Hematopoietic multipotent progenitor cell treated with erythropoietin and hydrocortisone succinate and interleukin-3 and kit ligand, for 8 days (in vitro differentiated cells): Measurements from ENCODE around the gene IST1.

Experiments used
- DNase-seq: peaks from one replicate; pipeline ENCODE4 v3.0.0-alpha.2; 2015

The IST1 gene

DNA sequence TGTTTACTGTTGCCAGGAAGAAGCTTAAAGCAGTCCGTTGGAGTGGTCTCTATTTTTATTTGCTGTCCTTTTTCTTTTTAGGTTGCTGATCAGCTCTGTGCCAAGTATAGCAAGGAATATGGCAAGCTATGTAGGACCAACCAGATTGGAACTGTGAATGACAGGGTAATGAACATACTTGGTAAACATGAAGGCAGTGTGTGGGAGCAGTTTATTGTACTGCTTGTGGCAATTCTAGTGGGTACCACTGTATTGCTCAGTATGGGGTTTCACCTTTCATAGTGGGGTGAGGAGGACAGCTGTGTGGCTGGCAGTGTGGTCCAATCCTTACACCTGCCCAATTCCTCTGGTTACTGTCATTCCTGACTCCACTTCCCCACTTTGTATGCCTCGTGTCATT is 25.3 kb downstream of the IST1 start:
- no peak for DNase-seq

DNA sequence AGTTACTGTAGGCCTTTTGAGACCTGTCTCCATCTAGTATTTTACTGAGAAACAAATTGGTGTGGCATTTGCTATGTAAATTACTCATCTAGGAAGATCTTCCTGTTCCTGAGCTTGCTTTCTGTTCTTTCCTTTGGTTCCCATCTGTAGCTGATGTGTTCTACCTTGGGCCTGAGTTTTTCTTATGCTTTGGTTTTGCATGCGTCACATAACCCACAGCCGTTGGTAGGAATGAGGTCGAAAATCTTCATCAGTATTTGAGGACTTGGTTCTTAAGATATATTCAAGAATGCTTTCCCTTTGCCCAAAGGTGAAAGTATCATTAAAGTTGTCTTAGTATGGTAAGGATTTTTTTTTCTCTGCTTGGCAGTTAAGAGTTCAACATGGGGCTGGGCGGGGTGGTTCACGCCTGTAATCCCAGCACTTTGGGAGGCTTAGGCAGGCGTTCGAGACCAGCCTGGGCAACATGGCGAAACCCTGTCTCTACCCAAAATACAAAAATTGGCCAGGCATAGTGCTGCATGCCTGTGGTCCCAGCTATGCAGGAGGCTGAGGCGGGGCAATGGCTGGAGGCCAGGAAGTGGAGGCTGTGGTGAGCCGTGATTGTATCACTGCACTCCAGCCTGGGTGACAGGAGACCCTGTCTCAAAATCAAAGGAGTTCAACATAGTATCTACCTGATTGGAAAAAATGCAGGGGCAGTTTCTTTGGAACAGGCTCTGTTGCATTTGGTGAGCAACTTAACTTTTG is 28.8 kb downstream of the IST1 start:
- no peak for DNase-seq

DNA sequence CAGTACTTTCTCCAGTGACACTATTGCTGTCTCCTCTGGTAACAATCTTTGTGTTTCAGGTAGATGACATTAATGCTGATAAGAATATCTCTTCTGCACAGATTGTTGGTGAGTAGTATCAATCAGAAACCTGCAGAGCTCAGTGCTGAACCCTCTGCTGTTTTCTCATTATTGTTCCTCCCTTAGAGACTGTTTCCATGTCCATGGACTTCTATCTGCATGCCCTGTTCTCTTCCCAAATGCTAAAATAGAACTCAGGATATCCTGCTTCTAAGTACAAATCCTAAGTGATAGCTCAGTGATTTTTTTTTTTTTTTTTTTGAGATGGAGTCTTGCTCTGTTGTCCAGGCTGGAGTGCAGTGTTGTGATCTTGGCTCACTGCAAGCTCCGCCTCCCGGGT is 29.4 kb downstream of the IST1 start:
- DNase-seq: no peak

DNA sequence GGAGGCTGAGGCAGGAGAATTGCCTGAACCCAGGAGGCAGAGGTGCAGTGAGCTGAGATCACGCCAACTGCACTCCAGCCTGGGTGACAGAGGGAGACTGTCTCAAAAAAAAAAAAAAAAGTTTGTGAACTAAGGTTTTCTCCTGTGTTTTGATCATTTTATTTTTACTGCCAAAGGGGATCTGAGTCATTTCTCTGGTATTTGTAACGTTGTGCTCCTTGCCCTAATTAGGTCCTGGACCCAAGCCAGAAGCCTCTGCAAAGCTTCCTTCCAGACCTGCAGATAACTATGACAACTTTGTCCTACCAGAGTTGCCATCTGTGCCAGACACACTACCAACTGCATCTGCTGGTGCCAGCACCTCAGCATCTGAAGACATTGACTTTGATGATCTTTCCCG is 32.1 kb downstream of the IST1 start:
- DNase-seq: peak; percentile 53

DNA sequence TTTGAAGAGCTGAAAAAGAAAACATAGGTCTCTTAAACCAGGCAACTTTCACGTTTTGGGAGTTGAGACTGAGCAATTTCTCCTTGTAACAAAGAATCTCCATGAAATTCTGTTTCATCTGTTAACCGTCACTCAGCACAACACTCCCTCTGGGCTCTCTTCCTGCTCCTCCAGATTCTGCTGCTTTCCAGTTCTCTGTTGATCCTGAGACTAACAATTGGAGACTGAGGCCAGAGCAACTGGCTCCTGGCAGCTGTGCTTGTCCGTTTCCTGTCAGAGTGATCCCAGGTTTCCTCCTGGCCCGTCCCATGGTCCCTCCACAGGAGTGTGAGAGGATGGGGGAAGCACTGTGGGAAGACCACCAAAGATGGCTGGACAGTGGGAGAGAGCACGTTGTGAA is 32.5 kb downstream of the IST1 start:
- no peak for DNase-seq

DNA sequence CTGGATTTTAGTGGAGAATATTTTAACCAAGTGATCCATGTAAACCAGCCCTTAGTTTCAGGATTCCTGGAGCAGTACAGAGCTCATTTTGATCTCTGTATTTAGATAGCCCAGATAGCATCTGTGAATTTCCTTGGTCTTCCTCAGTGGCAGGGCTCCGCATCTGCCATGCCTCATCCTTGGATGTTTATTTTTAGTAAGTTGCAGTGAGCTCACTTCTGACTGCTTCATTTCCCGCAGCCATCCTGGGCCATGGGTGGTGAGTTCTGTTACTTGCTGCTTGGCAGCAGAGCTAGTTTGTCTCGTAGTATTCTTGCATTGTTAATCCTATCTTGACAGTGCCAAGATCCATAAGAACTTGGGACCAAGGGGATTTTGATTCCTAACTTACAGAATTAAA is 33.7 kb downstream of the IST1 start:
- DNase-seq: no peak

DNA sequence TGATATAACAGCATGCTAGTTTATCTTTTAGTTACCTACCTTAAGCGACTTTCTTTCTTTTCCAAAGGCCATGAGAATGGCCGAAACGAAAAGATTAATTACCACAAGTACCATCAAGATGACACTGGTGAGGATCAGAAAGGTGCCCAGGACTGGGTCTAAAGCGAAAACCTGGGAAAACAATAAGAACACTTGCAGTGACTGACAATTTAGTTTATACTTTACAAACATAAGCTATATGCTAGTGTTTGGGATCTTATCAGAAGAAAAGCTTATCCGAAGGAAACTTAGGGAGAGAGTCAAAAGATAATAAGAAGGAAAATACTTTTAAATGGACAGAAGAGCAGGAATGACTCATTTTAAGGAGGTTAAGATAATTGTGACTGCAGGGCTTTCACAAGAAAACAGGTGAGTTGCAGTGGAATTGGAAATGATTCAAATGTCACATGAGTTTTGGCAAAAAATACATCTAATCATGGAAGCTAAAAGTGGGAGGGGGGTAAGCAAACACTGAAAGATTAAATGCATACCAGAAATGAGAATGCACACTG is 34.8 kb downstream of the IST1 start:
- DNase-seq: no peak

DNA sequence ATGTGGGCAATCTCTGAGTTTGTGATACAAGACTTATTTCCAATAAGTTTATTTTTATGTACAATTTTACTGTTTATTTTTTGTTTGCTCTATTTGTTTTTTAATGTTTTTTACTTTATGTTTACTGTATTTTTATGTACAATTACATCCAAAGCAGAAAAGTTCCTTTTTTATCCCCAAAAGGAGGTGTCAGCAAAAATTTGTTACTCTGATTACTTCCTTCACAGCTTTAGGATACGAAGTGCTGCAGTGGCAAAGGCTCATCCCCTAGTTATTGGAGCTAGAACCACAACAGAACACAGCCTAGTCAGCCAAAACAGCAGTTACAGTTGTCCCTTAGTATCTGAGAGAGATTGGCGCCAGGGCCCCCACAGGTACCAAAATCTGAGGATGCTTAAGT is 35.7 kb downstream of the IST1 start:
- no peak for DNase-seq

DNA sequence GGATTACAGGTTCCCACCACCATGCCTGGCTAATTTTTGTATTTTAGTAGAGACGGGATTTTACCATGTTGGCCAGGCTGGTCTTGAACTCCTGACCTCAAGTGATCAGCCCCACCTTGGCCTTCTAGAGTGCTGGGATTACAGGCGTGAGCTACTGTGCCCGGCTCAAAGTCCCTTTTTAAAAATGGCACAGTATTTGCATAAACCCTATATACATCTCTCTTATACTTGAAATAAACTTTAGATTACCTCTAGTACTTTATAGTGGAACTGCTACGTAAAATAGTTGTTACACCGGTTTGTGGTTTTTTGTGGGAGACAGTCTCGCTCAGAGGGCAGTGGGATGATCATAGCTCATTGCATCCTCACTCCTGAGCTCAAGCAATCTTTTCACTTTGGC is 36.3 kb downstream of the IST1 start:
- DNase-seq: no peak

DNA sequence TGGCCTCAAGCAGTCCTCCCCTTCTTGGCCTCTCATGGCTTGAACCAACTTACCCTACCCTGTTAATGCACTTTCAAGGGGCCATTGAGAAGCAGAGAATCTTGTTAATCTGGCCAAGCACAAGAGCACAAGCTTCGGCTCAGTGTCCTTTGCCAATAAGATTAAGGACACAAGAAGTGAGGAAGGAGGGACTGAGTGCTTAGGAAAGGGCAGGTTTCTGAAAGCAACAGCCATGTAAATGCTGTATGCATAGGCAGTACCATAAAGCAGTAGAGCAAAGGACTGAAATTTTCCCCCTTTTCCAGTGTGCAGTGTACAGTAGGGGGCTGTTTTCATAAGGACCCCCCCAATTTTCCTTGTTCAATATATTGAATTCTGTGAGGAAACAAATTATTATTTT is 37.7 kb downstream of the IST1 start:
- DNase-seq: no peak

DNA sequence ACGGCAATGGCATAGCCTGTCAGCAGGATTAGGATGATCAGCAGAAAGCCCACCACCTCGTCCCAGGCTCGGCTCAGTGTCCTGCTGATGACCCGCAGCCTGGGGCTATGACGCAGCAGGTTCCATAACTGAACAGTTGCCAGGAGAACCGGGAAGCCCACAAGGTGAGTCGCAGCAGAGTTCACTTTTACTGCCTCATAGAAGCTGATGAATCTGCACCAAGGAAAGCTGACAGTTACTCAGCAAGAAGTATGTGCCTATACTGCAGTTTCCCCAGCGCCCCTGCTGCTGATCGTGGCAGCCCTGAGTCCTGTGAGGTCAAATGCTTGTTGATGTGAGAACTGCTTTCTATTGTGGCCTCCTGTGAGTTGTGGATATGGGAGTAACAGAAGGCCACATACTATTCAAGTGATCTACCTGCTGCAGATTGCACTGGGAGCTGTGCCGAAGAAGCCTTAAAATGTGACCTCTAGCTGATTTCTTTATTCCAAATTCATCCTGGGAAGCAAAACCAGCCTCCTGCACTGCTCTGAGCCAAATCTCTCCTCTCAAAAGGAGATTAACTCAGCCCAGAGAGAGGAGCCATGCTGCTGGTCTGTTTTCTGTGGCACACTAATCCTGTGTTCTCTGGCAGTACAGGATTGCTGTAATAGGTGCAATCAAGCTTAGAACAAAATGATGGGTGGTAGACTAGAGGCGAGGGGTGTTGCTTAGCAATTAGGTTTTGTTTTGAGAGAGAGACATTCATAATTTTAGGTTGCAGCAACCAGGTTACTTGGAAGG is 38.8 kb downstream of the IST1 start:
- no peak for DNase-seq

DNA sequence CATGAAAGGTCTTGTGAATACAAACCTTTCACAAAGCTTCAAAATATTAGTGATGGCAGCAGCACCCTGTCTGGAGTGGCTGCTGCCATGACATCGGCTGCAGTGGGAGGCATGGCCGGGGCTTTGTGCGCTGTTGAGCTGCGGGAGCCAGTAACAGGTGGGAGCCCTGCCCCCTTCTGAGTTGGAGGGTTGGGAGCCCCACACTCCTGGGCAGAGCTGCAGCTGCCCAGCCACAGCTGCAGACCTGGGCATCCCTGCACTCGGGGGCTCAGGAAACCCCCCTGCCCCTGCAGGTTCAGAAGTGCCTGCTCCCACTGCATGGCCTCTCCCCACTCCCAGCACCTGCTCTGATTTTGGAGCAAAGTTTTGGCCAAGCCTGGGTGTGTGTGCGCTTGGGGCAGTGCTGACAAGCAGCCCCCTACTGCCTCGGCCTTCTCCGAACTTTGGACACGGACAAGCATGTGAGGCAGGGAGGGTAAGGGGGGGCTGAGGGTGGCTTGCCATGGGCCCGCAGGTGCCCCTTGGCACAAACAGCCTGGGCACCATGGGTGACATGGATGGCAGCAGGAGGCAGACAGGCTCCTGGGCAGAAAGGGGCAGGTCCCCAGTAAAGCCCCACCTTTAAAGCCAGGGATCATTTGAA is 42.7 kb downstream of the IST1 start:
- DNase-seq: no peak

DNA sequence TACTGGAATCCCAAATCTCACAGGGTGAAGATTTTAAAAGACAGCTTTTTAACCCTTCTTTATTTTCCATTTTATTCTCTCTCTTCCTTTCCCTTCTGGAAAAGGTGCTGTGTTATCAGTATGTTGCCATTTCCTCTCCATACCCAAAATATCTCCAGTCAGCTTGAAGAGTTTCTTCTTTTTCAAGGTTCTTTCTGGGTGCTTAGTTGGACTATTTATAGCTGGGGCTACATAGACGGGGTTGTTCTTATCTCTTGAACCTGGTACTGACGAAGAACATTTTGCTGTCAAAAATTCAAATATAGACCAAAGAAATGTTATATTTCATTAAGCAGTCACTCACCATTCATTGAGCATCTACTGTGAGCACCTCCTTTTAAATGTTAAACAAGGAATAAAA is 48.6 kb downstream of the IST1 start:
- no peak for DNase-seq

DNA sequence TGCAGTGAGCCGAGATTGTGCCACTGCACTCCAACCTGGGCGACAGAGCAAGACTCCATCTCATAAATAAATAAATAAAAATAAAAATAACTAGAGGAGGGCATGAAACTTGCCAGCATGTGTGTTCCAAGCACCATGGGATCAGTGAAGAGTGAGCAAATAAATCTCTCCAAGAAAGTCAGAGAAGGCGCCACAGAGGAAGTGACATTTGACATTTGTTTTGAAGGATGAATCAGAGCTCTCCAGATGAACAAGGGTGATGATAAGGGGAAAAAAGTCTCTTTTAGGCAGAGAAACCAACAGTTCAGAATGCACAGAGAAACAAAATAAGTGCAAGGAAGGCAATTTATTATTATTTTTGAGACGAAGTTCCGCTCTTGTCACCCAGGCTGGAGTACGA is 50.3 kb downstream of the IST1 start:
- no peak for DNase-seq

DNA sequence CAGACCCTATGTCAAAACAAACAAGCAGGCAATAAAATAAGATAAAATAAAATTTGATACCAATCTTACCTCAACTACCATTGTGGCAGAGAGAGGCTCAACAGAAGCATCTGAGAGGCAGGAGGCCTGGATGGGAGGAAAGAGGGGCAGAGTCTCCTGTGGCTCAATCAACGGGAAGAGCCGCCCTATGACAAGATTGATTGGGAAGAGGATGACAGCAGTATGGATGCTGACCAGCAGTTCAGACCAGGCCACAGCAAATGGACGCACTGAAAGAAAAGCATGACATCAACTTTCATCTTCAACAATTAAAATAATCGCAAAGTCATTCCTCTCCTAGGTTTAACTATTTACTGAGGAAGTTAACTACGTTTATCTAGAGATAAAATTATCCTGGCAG is 57.5 kb downstream of the IST1 start:
- no peak for DNase-seq

DNA sequence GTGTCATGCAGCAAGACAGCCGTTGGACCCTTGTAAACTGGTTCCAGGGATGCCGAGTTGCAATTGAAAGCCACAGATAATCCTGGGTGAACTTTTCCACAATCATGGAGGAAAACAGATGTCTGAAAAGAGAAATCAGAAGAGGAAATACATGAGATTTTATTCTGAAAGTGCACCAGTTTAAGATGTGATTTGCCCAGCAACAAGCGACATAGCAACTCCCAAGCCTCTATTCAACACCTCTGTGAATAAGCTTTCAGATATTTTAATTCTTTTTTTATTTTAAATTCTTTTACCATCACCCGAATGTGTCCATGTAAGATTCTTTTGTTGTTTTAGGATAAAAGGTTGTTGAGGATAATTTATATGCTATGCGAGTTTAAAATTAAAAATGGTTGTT is 58.8 kb downstream of the IST1 start:
- DNase-seq: no peak

DNA sequence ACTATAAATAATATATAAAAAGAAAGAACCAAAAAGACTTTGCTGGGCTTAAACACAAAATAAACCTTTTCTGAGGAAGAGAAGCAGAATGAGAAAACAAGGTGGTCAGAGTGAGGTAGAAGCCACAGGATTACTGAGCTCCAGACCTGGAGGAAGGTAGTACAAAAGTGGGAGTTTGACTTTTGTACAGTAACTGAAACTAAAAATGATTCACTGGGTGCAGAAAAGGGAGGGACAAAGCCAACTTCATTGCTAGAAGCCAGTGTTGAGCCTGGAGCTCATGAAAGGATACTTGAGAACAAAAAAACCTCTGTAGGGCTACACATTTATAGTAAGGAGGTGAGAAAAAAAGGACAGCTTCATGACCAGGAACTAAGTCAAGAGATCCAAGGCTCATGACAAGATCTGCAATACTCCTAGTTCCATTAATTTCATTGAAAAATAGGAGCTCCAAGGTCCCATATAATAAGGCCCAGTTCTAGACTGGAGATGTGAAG is 59.4 kb downstream of the IST1 start:
- DNase-seq: no peak

DNA sequence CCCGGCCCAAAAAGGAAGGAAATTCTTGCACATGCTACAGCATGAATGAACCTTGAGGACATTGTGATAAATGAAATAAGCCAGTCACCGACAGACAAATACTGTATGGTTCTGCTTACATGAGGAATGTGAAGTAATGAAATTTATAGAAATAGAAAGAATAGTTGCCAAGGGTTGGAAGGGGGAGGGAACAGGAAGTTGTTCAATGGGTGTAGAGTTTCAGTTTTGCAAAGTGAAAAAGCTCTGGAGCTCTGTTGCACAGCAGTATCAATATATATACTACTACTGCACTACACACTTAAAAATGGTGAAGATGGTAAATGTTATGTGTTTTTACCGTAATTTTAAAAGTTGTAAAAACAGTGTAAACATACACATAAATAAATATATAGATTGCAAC is 61.2 kb downstream of the IST1 start:
- no peak for DNase-seq

DNA sequence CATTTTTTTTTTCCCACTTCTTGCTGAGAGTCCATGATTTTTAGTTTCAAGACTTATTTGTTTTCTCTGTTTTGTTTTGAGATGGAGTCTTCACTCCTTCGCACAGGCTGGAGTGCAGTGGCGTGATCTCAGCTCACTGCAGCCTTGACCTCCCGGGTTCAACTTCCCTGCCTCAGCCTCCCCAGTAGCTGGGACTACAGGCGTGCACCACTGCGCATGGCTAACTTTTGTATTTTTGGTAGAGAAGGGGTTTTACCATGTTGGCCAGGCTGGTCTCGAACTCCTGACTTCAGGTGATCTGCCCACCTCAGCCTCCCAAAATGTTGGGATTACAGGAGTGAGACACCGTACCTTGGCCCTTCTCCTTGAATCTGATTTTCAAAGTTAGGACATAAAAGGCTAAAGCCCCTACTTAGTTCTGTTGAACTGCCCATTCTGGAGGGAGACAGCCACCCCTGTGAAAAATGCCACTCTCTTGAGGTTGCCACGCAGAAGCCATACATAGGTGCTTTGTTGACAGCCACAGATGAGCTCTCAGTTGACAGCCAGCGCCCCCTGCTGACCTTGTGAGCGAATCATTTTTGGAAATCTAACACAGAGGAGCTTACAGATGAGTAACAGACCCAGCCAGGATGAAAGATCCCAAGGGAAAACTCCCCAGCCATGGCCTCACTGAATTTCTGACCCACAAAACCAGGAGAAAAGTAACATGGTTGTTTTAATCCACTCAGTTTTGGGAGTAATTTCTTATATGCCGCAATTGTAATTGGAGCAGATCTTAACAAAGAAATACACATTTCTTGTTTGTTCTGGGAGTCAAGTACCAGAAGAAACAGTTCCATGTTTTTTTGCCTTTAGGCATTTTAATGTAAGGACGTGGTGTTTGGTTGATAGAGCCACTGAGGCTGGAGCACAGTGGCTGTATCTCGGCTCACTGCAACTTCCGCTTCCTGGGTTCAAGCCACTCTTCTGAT is 66.0 kb downstream of the IST1 start:
- DNase-seq: peak; percentile 86

DNA sequence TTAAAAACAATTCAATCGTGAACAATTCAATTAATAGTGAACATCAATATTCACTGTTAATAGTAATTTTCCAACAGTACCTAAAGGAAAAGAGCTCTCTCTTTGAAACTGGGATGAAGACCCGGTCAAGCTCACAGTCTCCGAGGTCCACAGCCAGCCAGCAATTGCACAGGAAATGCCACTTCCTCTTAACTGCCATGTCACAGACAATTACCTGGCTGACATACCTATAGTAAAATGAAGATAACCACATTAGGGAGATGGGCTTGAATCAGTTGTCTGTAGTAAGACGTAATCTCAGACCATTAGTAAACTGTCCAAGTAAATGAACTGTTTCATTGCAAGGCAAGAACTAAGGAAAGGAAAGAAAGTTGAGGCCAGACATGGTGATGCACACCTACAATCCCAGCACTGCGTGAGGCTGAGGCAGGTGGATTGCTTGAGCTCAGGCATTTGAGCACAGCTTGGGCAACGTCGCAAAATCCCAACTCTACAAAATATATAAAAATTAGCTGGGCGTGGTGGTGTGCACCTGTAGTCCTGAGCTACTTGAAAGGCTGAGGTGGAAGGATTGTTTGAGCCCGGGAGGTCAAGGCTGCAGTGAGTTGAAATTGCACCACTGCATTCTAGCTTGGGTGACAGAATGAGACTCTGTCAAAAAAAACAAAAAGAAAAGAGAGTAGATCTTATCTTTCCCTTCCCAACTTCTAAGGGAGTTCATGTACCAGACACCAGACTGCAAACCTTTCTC is 68.0 kb downstream of the IST1 start:
- DNase-seq: no peak

DNA sequence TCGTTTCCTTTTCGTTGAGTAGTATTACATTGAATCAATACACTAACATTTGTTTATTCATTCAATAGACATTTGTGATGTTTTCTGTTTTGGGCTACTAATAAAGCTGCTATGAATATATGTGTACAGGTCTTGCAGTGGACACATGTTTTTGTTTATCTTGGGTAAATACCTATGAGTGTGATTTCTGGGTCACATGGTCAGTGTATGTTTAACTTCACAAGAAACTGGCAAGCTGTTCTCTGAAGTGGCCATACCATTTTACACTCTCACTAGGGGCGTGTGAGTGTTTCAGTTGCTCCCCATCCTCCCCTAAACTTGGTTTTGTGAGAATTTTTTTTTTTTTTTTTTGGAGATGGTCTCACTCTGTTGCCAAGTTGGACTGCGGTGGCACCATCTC is 69.9 kb downstream of the IST1 start:
- DNase-seq: no peak

DNA sequence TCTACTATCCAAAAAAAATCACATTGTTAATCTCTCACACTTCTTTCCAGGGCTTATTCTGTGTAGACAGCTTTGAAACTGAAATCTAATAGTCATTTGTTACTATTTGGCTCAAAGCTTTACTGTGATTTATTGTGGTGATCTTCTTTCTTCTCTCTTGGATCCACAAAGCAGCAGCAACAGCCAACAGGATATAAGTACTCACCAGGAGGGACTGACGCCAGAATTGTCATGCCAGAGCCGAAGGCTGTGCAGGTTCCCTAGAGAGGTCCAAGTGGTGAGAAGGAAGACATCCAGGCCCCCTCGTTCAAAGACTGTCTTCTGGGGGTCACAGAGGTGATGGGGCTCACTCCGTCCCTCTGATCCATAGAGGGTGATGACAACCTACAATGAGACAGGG is 71.6 kb downstream of the IST1 start:
- DNase-seq: no peak
